K562 (cell line): Measurements from ENCODE around the gene LRCH1.
"Not testable (repeated sequence)": the region's sequence is repeated elsewhere in the genome, so short reads cannot be mapped to it uniquely, and the experiment has no call there.

Experiments
- ATF6 ChIP-seq: sonication (generic); formaldehyde crosslinking; IDR thresholded peaks from 2 replicates; pipeline ENCODE4 v1.4.0; 2020; ENCODE audit warnings: mild to moderate bottlenecking, missing genetic modification reagents
- MAX ChIP-seq: sonication (generic); formaldehyde crosslinking; IDR thresholded peaks from 2 replicates; pipeline ENCODE4 v1.9.0; 2022; ENCODE audit warnings: mild to moderate bottlenecking, missing genetic modification reagents
- RAD21 ChIP-seq, 2 experiments: fragments of 250-450 bp in 1 of 2; fragments of 450-650 bp in 1 of 2; sonication (Bioruptor Pico) in 1 of 2; formaldehyde crosslinking in 1 of 2; IDR thresholded peaks in 1 of 2; conservative IDR thresholded peaks in 1 of 2; 2 replicates each; pipeline versions ENCODE4 v1.4.0 to v1.8.0; 2020 to 2022; ENCODE audit warnings: mild to moderate bottlenecking in 2 of 2, moderate library complexity in 1 of 2
- ZBTB33 ChIP-seq: sonication (generic); formaldehyde crosslinking; IDR thresholded peaks from 2 replicates; pipeline ENCODE4 v1.8.1; 2023; ENCODE audit warnings: mild to moderate bottlenecking, missing genetic modification reagents
- TF ChIP-seq, protein P1 (sequence below), 2 experiments: fragments of 450-650 bp in 1 of 2; sonication (generic) in 1 of 2; formaldehyde crosslinking in 1 of 2; IDR thresholded peaks in 1 of 2; conservative IDR thresholded peaks in 1 of 2; 2 replicates each; pipeline versions ENCODE4 v1.6.1 to v1.8.1; 2016 to 2023; ENCODE audit warnings: mild to moderate bottlenecking in 2 of 2, moderate library complexity in 2 of 2, inconsistent platforms in 1 of 2, missing genetic modification reagents in 1 of 2
- TF ChIP-seq, protein P2 (sequence below): fragments of 150-350 bp; conservative IDR thresholded peaks from 2 replicates; pipeline ENCODE4 v1.6.1; 2014; ENCODE audit warnings: low read length
- TF ChIP-seq, protein P3 (sequence below), 3 experiments: IDR thresholded peaks in 2 of 3; conservative IDR thresholded peaks in 1 of 3; 2 replicates each; pipeline ENCODE4 v1.5.1; 2011 to 2012; ENCODE audit warnings: low read length in 3 of 3, mild to moderate bottlenecking in 3 of 3, control low read depth in 2 of 3, improper control_type of control experiment in 1 of 3, inconsistent platforms in 1 of 3, low read depth in 1 of 3, mixed read lengths in 1 of 3, moderate library complexity in 1 of 3; ENCODE audit not compliant: insufficient read depth in 2 of 3
- TF ChIP-seq, protein P4 (sequence below), 3 experiments: fragments of 200-800 bp in 1 of 3; fragments of 250-450 bp in 1 of 3; fragments of 450-650 bp in 1 of 3; sonication (Bioruptor Pico) in 1 of 3; sonication (Bioruptor generic) in 1 of 3; formaldehyde crosslinking in 1 of 3; IDR thresholded peaks; 2 replicates each; pipeline versions ENCODE4 v1.6.1 to v1.8.0; 2016 to 2022; ENCODE audit warnings: mild to moderate bottlenecking in 2 of 3, missing genetic modification characterization in 2 of 3, missing compliant biosample characterization in 1 of 3, moderate library complexity in 1 of 3
- TF ChIP-seq, protein P5 (sequence below): sonication (generic); formaldehyde crosslinking; IDR thresholded peaks from 2 replicates; pipeline ENCODE4 v1.8.1; 2022; ENCODE audit warnings: missing genetic modification reagents

GRCh38 chr13:46769925-46770324 lies 217.0 kb downstream of the LRCH1 start:
- not testable (repeated sequence) for TF ChIP-seq ATF6 (CRISPR knock-in tag); MAX (CRISPR knock-in tag); RAD21 (CRISPR knock-in tag; conservative IDR thresholded peaks at IDR 0.05 in 1 of 2, IDR thresholded peaks at IDR 0.05 in 1 of 2); ZBTB33 (CRISPR knock-in tag)
- TF ChIP-seq, protein P1, sequence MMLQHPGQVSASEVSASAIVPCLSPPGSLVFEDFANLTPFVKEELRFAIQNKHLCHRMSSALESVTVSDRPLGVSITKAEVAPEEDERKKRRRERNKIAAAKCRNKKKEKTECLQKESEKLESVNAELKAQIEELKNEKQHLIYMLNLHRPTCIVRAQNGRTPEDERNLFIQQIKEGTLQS (IDR thresholded peaks at IDR 0.05), result not testable (repeated sequence)
- TF ChIP-seq, protein P1 (CRISPR knock-in tag; conservative IDR thresholded peaks at IDR 0.05), result not testable (repeated sequence)
- TF ChIP-seq, protein P2, sequence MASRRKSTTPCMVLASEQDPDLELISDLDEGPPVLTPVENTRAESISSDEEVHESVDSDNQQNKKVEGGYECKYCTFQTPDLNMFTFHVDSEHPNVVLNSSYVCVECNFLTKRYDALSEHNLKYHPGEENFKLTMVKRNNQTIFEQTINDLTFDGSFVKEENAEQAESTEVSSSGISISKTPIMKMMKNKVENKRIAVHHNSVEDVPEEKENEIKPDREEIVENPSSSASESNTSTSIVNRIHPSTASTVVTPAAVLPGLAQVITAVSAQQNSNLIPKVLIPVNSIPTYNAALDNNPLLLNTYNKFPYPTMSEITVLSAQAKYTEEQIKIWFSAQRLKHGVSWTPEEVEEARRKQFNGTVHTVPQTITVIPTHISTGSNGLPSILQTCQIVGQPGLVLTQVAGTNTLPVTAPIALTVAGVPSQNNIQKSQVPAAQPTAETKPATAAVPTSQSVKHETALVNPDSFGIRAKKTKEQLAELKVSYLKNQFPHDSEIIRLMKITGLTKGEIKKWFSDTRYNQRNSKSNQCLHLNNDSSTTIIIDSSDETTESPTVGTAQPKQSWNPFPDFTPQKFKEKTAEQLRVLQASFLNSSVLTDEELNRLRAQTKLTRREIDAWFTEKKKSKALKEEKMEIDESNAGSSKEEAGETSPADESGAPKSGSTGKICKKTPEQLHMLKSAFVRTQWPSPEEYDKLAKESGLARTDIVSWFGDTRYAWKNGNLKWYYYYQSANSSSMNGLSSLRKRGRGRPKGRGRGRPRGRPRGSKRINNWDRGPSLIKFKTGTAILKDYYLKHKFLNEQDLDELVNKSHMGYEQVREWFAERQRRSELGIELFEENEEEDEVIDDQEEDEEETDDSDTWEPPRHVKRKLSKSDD, result not testable (repeated sequence)
- TF ChIP-seq, protein P3, sequence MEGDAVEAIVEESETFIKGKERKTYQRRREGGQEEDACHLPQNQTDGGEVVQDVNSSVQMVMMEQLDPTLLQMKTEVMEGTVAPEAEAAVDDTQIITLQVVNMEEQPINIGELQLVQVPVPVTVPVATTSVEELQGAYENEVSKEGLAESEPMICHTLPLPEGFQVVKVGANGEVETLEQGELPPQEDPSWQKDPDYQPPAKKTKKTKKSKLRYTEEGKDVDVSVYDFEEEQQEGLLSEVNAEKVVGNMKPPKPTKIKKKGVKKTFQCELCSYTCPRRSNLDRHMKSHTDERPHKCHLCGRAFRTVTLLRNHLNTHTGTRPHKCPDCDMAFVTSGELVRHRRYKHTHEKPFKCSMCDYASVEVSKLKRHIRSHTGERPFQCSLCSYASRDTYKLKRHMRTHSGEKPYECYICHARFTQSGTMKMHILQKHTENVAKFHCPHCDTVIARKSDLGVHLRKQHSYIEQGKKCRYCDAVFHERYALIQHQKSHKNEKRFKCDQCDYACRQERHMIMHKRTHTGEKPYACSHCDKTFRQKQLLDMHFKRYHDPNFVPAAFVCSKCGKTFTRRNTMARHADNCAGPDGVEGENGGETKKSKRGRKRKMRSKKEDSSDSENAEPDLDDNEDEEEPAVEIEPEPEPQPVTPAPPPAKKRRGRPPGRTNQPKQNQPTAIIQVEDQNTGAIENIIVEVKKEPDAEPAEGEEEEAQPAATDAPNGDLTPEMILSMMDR (IDR thresholded peaks at IDR 0.05 in 2 of 3, conservative IDR thresholded peaks at IDR 0.05 in 1 of 3; ENCODE audit: insufficient read depth in 2 of 3, low read depth in 1 of 3, low read length in 3 of 3), result not testable (repeated sequence)
- TF ChIP-seq, protein P4, sequence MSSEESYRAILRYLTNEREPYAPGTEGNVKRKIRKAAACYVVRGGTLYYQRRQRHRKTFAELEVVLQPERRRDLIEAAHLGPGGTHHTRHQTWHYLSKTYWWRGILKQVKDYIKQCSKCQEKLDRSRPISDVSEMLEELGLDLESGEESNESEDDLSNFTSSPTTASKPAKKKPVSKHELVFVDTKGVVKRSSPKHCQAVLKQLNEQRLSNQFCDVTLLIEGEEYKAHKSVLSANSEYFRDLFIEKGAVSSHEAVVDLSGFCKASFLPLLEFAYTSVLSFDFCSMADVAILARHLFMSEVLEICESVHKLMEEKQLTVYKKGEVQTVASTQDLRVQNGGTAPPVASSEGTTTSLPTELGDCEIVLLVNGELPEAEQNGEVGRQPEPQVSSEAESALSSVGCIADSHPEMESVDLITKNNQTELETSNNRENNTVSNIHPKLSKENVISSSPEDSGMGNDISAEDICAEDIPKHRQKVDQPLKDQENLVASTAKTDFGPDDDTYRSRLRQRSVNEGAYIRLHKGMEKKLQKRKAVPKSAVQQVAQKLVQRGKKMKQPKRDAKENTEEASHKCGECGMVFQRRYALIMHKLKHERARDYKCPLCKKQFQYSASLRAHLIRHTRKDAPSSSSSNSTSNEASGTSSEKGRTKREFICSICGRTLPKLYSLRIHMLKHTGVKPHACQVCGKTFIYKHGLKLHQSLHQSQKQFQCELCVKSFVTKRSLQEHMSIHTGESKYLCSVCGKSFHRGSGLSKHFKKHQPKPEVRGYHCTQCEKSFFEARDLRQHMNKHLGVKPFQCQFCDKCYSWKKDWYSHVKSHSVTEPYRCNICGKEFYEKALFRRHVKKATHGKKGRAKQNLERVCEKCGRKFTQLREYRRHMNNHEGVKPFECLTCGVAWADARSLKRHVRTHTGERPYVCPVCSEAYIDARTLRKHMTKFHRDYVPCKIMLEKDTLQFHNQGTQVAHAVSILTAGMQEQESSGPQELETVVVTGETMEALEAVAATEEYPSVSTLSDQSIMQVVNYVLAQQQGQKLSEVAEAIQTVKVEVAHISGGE (CRISPR knock-in tag; IDR thresholded peaks at IDR 0.05), result not testable (repeated sequence)
- TF ChIP-seq, protein P5, sequence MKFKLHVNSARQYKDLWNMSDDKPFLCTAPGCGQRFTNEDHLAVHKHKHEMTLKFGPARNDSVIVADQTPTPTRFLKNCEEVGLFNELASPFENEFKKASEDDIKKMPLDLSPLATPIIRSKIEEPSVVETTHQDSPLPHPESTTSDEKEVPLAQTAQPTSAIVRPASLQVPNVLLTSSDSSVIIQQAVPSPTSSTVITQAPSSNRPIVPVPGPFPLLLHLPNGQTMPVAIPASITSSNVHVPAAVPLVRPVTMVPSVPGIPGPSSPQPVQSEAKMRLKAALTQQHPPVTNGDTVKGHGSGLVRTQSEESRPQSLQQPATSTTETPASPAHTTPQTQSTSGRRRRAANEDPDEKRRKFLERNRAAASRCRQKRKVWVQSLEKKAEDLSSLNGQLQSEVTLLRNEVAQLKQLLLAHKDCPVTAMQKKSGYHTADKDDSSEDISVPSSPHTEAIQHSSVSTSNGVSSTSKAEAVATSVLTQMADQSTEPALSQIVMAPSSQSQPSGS (CRISPR knock-in tag), result not testable (repeated sequence)
